Breast epithelium (tissue), 3 donors: ENCODE measurements around the gene PALS1.

ENCODE experiments used
- POLR2A ChIP-seq: fragments of 450-650 bp; IDR thresholded peaks from one replicate; pipeline ENCODE4 v1.6.1; 2016; ENCODE audit warnings: antibody characterized with exemption, mild to moderate bottlenecking, moderate library complexity
- POLR2AphosphoS5 ChIP-seq, 3 donors: sonication (generic); formaldehyde crosslinking; IDR thresholded peaks; one replicate each; pipeline ENCODE4 v1.6.1; 2017; ENCODE audit warnings: antibody characterized with exemption in 3 of 3
- TF ChIP-seq, protein P1 (sequence below), 3 donors: fragments of 450-650 bp; IDR thresholded peaks; one replicate each; pipeline ENCODE4 v1.5.1; 2016 to 2017; ENCODE audit warnings: antibody characterized with exemption in 3 of 3, mild to moderate bottlenecking in 3 of 3, moderate library complexity in 3 of 3

GRCh38 chr14:67276131-67276530 lies 34.9 kb downstream of the PALS1 start:
- TF ChIP-seq POLR2A (no peak), POLR2AphosphoS5 (IDR thresholded peaks at IDR 0.05) (no peak)
- TF ChIP-seq, protein P1, sequence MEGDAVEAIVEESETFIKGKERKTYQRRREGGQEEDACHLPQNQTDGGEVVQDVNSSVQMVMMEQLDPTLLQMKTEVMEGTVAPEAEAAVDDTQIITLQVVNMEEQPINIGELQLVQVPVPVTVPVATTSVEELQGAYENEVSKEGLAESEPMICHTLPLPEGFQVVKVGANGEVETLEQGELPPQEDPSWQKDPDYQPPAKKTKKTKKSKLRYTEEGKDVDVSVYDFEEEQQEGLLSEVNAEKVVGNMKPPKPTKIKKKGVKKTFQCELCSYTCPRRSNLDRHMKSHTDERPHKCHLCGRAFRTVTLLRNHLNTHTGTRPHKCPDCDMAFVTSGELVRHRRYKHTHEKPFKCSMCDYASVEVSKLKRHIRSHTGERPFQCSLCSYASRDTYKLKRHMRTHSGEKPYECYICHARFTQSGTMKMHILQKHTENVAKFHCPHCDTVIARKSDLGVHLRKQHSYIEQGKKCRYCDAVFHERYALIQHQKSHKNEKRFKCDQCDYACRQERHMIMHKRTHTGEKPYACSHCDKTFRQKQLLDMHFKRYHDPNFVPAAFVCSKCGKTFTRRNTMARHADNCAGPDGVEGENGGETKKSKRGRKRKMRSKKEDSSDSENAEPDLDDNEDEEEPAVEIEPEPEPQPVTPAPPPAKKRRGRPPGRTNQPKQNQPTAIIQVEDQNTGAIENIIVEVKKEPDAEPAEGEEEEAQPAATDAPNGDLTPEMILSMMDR (IDR thresholded peaks at IDR 0.05) = no peak
